ENCODE results near the gene MT1HL1. TPM values are rescaled to one million over a fixed set of nuclear protein-coding genes. Genes with fewer than 3 reads are reported as not detected.

The MT1HL1 gene
- total RNA-seq, 1 experiment from 2014 or later: not detected

GRCh38 chr1:237038211-237038610, 34.0 kb upstream of the MT1HL1 start:
- no peak overlapping the region for H2BK20ac ChIP-seq (ENCODE audit: low read depth, low read length, poor library complexity, severe bottlenecking)
- Mint-ChIP-seq H3K27ac (no peak overlapping the region), H3K4me3 (no peak overlapping the region), H3K9me3 (no peaks in the 10 kb centered on the region; a peak in 2 of 5 replicates), H3K36me3 (ENCODE audit: insufficient read depth in 1 of 3, low read depth in 3 of 3) (peaks cover 0 to 4% (median 0%) of the 10 kb centered on the region in 3 experiments; a peak in 1 of 7 replicates), H3K4me1 (peaks cover 10 to 13% of the 10 kb centered on the region in 2 experiments), H3K27me3 (ENCODE audit: low read depth) (peaks cover 26% of the 10 kb centered on the region)
- peaks cover 9% of the 10 kb centered on the region; the same call in 1 of the 2 replicates for H3K27me3 ChIP-seq (ENCODE audit: insufficient read depth, low read length)
- H3K4me2 ChIP-seq (ENCODE audit: insufficient read depth, insufficient read length, low read length): no peak overlapping the region
- no peaks in the 10 kb centered on the region for H4K20me1 ChIP-seq (ENCODE audit: control insufficient read depth, insufficient read depth, insufficient read length)
- H3T11ph ChIP-seq (ENCODE audit: low read length): no peak overlapping the region
- H3K23ac ChIP-seq (ENCODE audit: insufficient read length, low read depth, low read length): no peak overlapping the region
- DNase-seq: no peak
- H4K8ac ChIP-seq (replicated peaks; ENCODE audit: insufficient read length, low read depth, low read length): no peak overlapping the region
- no peak overlapping the region for H3K27ac ChIP-seq (ENCODE audit: insufficient read length, low read depth, low read length)
- H3K4ac ChIP-seq (ENCODE audit: low read depth, low read length): no peak overlapping the region
- H3K79me2 ChIP-seq (ENCODE audit: insufficient read depth, low read length): no peaks in the 10 kb centered on the region; the same call in 1 of the 2 replicates
- H2BK120ac ChIP-seq (ENCODE audit: low read depth, low read length, poor library complexity, severe bottlenecking): no peak overlapping the region
- TF ChIP-seq, protein P1, sequence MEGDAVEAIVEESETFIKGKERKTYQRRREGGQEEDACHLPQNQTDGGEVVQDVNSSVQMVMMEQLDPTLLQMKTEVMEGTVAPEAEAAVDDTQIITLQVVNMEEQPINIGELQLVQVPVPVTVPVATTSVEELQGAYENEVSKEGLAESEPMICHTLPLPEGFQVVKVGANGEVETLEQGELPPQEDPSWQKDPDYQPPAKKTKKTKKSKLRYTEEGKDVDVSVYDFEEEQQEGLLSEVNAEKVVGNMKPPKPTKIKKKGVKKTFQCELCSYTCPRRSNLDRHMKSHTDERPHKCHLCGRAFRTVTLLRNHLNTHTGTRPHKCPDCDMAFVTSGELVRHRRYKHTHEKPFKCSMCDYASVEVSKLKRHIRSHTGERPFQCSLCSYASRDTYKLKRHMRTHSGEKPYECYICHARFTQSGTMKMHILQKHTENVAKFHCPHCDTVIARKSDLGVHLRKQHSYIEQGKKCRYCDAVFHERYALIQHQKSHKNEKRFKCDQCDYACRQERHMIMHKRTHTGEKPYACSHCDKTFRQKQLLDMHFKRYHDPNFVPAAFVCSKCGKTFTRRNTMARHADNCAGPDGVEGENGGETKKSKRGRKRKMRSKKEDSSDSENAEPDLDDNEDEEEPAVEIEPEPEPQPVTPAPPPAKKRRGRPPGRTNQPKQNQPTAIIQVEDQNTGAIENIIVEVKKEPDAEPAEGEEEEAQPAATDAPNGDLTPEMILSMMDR (conservative IDR thresholded peaks at IDR 0.05): no peak
- H2BK5ac ChIP-seq (ENCODE audit: insufficient read length, low read length): no peak overlapping the region
- H2AK5ac ChIP-seq (ENCODE audit: insufficient read length, low read length): no peak overlapping the region
- H3K4me1 ChIP-seq (ENCODE audit: insufficient read depth, low read length): no peaks in the 10 kb centered on the region
- H3K14ac ChIP-seq (ENCODE audit: insufficient read depth, low read length): no peak overlapping the region
- no CpG with 5 or more reads among the region's 6 CpGs for WGBS (ENCODE audit: extremely low coverage, insufficient read length, low lambda C conversion rate)
- no peak overlapping the region for H2BK15ac ChIP-seq (ENCODE audit: low read depth, low read length)
- H4K91ac ChIP-seq (ENCODE audit: insufficient read length, low read depth, low read length): no peak overlapping the region
- no peak overlapping the region for H3K56ac ChIP-seq (ENCODE audit: insufficient read length, low read depth, low read length)
- no peaks in the 10 kb centered on the region for H3K9me3 ChIP-seq (ENCODE audit: control insufficient read depth, low read depth, low read length)
- no peak overlapping the region for H3K9ac ChIP-seq (ENCODE audit: extremely low read depth, insufficient read length, low read length)
- no peak overlapping the region for H2BK12ac ChIP-seq (ENCODE audit: insufficient read length, low read depth, low read length)
- peaks cover 10% of the 10 kb centered on the region for H3K23me2 ChIP-seq (ENCODE audit: insufficient read length, low read depth, low read length, poor library complexity, severe bottlenecking)
- H2AFZ ChIP-seq (ENCODE audit: low read length): no peak overlapping the region
- no peak overlapping the region for H4K5ac ChIP-seq (ENCODE audit: insufficient read length, low read depth, low read length)
- H3K79me1 ChIP-seq (ENCODE audit: insufficient read depth, low read depth, low read length, poor library complexity, severe bottlenecking): no peaks in the 10 kb centered on the region
- H3K18ac ChIP-seq (ENCODE audit: insufficient read length, low read depth, low read length): no peak overlapping the region
